ENCODE data around the gene CCDC89. TPM values are rescaled to one million over a fixed set of nuclear protein-coding genes. Genes with fewer than 3 reads are reported as not detected.
"Not testable (repeated sequence)": the region's sequence is repeated elsewhere in the genome, so short reads cannot be mapped to it uniquely, and the experiment has no call there.

Gene CCDC89
- total RNA-seq, 2 donors from 2014 or later: not detected

- Mint-ChIP-seq H3K27ac (peak overlapping the region; percentile 80 to 89), H3K9me3 (no peaks in the 10 kb centered on the region), H3K36me3 (peaks cover 0 to 6% of the 10 kb centered on the region in 2 donors)
- DNase-seq (ENCODE audit: low spot score in 2 of 2): no peak
- peak; percentile 36 to 75 for ATAC-seq
Observed at GRCh38 chr11:85699957-85700741, 14.2 kb upstream of the CCDC89 start.

GRCh38 chr11:85698195-85698594 is 12.2 kb upstream of the CCDC89 start:
- Mint-ChIP-seq H3K27ac (no peak overlapping the region), H3K36me3 (peaks cover 0 to 6% of the 10 kb centered on the region in 2 donors), H3K9me3 (no peaks in the 10 kb centered on the region)
- no peak for DNase-seq (ENCODE audit: low spot score in 2 of 2)
- peak in 1 of 2 donors; percentile 60 for ATAC-seq

GRCh38 chr11:85697747-85698146 is 11.8 kb upstream of the CCDC89 start:
- ATAC-seq (peak; percentile 31 to 59), DNase-seq (ENCODE audit: low spot score in 2 of 2) (no peak)
- no peak overlapping the region for H3K27ac Mint-ChIP-seq
- peaks cover 0 to 4% of the 10 kb centered on the region in 2 donors for H3K36me3 Mint-ChIP-seq
- H3K9me3 Mint-ChIP-seq: no peaks in the 10 kb centered on the region

- no peak for DNase-seq (ENCODE audit: low spot score in 2 of 2)
- no peak overlapping the region for H3K27ac Mint-ChIP-seq
- no peaks in the 10 kb centered on the region for H3K9me3 Mint-ChIP-seq
Observed at GRCh38 chr11:85695546-85695945, 9.6 kb upstream of the CCDC89 start.

GRCh38 chr11:85694385-85694980 is 8.5 kb upstream of the CCDC89 start:
- DNase-seq (ENCODE audit: low spot score in 2 of 2): no peak
- ATAC-seq: no peak

More at GRCh38 chr11:85695546-85695945, 9.6 kb upstream of the CCDC89 start:
- H3K36me3 Mint-ChIP-seq: no peaks in the 10 kb centered on the region
- no peak for ATAC-seq

GRCh38 chr11:85685125-85685819 is 723 bp downstream of the CCDC89 start:
- no peak for ATAC-seq
- Mint-ChIP-seq H3K9me3 (no peaks in the 10 kb centered on the region), H3K27ac (peak overlapping the region in 1 of 2 donors; percentile 46), H3K36me3 (peaks cover 0 to 5% of the 10 kb centered on the region in 2 donors)
- DNase-seq (ENCODE audit: low spot score in 2 of 2): no peak

More at GRCh38 chr11:85694385-85694980, 8.5 kb upstream of the CCDC89 start:
- no peaks in the 10 kb centered on the region for H3K36me3 Mint-ChIP-seq
- no peak overlapping the region for H3K27ac Mint-ChIP-seq
- H3K9me3 Mint-ChIP-seq: no peaks in the 10 kb centered on the region

GRCh38 chr11:85682330-85683305 is 3.4 kb downstream of the CCDC89 start:
- H3K9me3 Mint-ChIP-seq: no peaks in the 10 kb centered on the region
- peak overlapping the region; percentile 92 to 94 for H3K27ac Mint-ChIP-seq
- DNase-seq (ENCODE audit: low spot score in 2 of 2): peak; percentile 65 to 69
- H3K36me3 Mint-ChIP-seq: peaks cover 0 to 5% of the 10 kb centered on the region in 2 donors
- peak; percentile 88 to 92 for ATAC-seq

- ATAC-seq (peak; percentile 27 to 44), DNase-seq (ENCODE audit: low spot score in 2 of 2) (no peak)
- H3K27ac Mint-ChIP-seq: no peak overlapping the region
- no peaks in the 10 kb centered on the region for H3K9me3 Mint-ChIP-seq
- peaks cover 0 to 5% of the 10 kb centered on the region in 2 donors for H3K36me3 Mint-ChIP-seq
Observed at GRCh38 chr11:85680897-85681296, 5.1 kb downstream of the CCDC89 start.

- ATAC-seq: no peak
- no peak overlapping the region for H3K27ac Mint-ChIP-seq
- peaks cover 0 to 3% of the 10 kb centered on the region in 2 donors for H3K9me3 Mint-ChIP-seq
- H3K36me3 Mint-ChIP-seq: peaks cover 0 to 5% of the 10 kb centered on the region in 2 donors
- no peak for DNase-seq (ENCODE audit: low spot score in 2 of 2)
Observed at GRCh38 chr11:85679576-85679975, 6.4 kb downstream of the CCDC89 start.

GRCh38 chr11:85673393-85673792 is 12.6 kb downstream of the CCDC89 start:
- Mint-ChIP-seq H3K36me3 (no peaks in the 10 kb centered on the region), H3K27ac (no peak overlapping the region), H3K9me3 (peaks cover 3 to 4% of the 10 kb centered on the region in 2 donors)
- DNase-seq (ENCODE audit: low spot score in 2 of 2): no peak
- peak in 1 of 2 donors; percentile 84 for ATAC-seq

GRCh38 chr11:85672105-85672902 is 13.7 kb downstream of the CCDC89 start:
- Mint-ChIP-seq H3K27ac (no peak overlapping the region), H3K9me3 (peaks cover 3 to 4% of the 10 kb centered on the region in 2 donors), H3K36me3 (no peaks in the 10 kb centered on the region)
- DNase-seq (ENCODE audit: low spot score in 2 of 2): no peak
- ATAC-seq: no peak

- not testable (repeated sequence) for H3K36me3 Mint-ChIP-seq; ATAC-seq; H3K9me3 Mint-ChIP-seq; DNase-seq (ENCODE audit: low spot score in 2 of 2); H3K27ac Mint-ChIP-seq
Observed at GRCh38 chr11:85670949-85671663, 14.9 kb downstream of the CCDC89 start.

- Mint-ChIP-seq H3K36me3 (peaks cover 14 to 17% of the 10 kb centered on the region in 2 donors), H3K9me3 (peaks cover 0 to 3% of the 10 kb centered on the region in 2 donors), H3K27ac (no peak overlapping the region)
- DNase-seq (ENCODE audit: low spot score in 2 of 2) (no peak), ATAC-seq (no peak)
Observed at GRCh38 chr11:85668157-85668556, 17.8 kb downstream of the CCDC89 start.

GRCh38 chr11:85666687-85667086 is 19.3 kb downstream of the CCDC89 start:
- DNase-seq (ENCODE audit: low spot score in 2 of 2) (no peak), ATAC-seq (no peak)
- Mint-ChIP-seq H3K36me3 (peaks cover 22 to 24% of the 10 kb centered on the region in 2 donors), H3K9me3 (no peaks in the 10 kb centered on the region), H3K27ac (peak overlapping the region in 1 of 2 donors; percentile 97)

- peaks cover 22 to 33% of the 10 kb centered on the region in 2 donors for H3K36me3 Mint-ChIP-seq
- no peak for ATAC-seq
- H3K27ac Mint-ChIP-seq: peak overlapping the region in 1 of 2 donors; percentile 97
- DNase-seq (ENCODE audit: low spot score in 2 of 2): no peak
- H3K9me3 Mint-ChIP-seq: no peaks in the 10 kb centered on the region
Observed at GRCh38 chr11:85665733-85666132, 20.3 kb downstream of the CCDC89 start.

Data from activated naive CD4-positive, alpha-beta T cell treated with anti-CD3 and anti-CD28 coated beads, Interleukin-2, amount 50 U/mL, for 72 hours (primary cell).